Sigmoid colon (tissue), 4 donors: Measurements from ENCODE around the gene RPH3AL.

ENCODE experiments used
- POLR2A ChIP-seq, 2 donors: fragments of 450-650 bp; IDR thresholded peaks; one replicate each; pipeline ENCODE4 v1.6.1; 2016; ENCODE audit warnings: antibody characterized with exemption in 2 of 2, mild to moderate bottlenecking in 2 of 2, moderate library complexity in 2 of 2
- POLR2AphosphoS5 ChIP-seq, 4 donors: sonication (generic); formaldehyde crosslinking; IDR thresholded peaks; one replicate each; pipeline ENCODE4 v1.6.1; 2017; ENCODE audit warnings: antibody characterized with exemption in 4 of 4
- TF ChIP-seq, protein P1 (sequence below), 4 experiments: fragments of 450-650 bp in 3 of 4; fragments of 200-600 bp in 1 of 4; IDR thresholded peaks; one replicate each; pipeline ENCODE4 v1.5.1; 2016 to 2019; ENCODE audit warnings: antibody characterized with exemption in 4 of 4, mild to moderate bottlenecking in 3 of 4, moderate library complexity in 2 of 4

DNA sequence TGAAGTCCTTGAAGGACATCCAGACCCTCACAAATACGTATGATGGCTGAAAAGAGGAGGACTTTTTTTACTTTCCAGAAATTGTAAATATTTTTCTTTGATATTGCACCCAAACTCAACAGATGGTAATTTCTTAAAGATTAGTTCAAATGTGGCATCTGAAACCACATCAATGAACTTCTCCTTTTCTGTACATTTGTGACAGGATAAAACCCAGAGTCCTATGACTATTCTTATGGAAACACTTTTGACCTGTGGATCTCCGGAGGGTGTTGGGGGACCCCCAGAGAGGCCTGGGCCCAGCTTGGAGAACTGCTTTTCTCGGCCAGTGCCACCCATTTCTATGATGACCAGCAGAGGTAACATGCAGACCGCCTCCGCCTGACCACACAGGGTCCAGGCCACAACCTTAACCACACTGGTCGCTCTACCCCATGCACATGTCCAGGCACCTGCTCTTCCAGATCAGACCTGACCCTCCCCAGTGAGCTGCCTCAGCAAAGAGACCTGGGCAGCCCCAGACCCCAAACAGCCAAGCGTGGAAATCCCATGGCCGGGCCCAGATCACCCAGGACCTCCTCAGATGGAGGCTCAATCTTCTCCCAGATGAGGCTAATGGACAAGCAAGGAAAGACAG lies 22.7 kb downstream of the RPH3AL start:
- no peak for TF ChIP-seq POLR2A (IDR thresholded peaks at IDR 0.05)
- TF ChIP-seq POLR2AphosphoS5 (IDR thresholded peaks at IDR 0.05), result no peak
- TF ChIP-seq, protein P1, sequence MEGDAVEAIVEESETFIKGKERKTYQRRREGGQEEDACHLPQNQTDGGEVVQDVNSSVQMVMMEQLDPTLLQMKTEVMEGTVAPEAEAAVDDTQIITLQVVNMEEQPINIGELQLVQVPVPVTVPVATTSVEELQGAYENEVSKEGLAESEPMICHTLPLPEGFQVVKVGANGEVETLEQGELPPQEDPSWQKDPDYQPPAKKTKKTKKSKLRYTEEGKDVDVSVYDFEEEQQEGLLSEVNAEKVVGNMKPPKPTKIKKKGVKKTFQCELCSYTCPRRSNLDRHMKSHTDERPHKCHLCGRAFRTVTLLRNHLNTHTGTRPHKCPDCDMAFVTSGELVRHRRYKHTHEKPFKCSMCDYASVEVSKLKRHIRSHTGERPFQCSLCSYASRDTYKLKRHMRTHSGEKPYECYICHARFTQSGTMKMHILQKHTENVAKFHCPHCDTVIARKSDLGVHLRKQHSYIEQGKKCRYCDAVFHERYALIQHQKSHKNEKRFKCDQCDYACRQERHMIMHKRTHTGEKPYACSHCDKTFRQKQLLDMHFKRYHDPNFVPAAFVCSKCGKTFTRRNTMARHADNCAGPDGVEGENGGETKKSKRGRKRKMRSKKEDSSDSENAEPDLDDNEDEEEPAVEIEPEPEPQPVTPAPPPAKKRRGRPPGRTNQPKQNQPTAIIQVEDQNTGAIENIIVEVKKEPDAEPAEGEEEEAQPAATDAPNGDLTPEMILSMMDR (IDR thresholded peaks at IDR 0.05), result no peak
